Hepatocyte (in vitro differentiated cells): ENCODE measurements around the gene CFAP92. TPM values are rescaled to one million over a fixed set of nuclear protein-coding genes. Genes with fewer than 3 reads are reported as not detected.

Source experiments
- DNase-seq: peaks from one replicate; pipeline ENCODE4 v3.0.0-alpha.2; 2016; ENCODE audit warnings: low spot score
- H2AFZ ChIP-seq: fragments of 200-600 bp; sonication (generic); 2 replicates; pipeline ENCODE4 v1.6.0; 2016; ENCODE audit warnings: antibody characterized with exemption, mild to moderate bottlenecking
- H3K27ac ChIP-seq: fragments of 200-600 bp; sonication (generic); 2 replicates; pipeline ENCODE4 v1.5.1; 2016; ENCODE audit warnings: mild to moderate bottlenecking
- H3K27me3 ChIP-seq: fragments of 200-600 bp; sonication (generic); 2 replicates; pipeline ENCODE4 v1.6.1; 2016
- H3K36me3 ChIP-seq: fragments of 200-600 bp; sonication (generic); replicated peaks from 2 replicates; pipeline ENCODE4 v1.5.1; 2016; ENCODE audit warnings: low read depth; ENCODE audit not compliant: insufficient read depth
- H3K4me1 ChIP-seq: fragments of 200-600 bp; sonication (generic); 2 replicates; pipeline ENCODE4 v1.5.1; 2016; ENCODE audit warnings: mild to moderate bottlenecking, moderate library complexity; ENCODE audit not compliant: insufficient read depth
- H3K4me2 ChIP-seq: fragments of 200-600 bp; sonication (generic); 2 replicates; pipeline ENCODE4 v1.6.0; 2016
- H3K4me3 ChIP-seq: fragments of 200-600 bp; sonication (generic); 2 replicates; pipeline ENCODE4 v1.5.1; 2016; ENCODE audit warnings: mild to moderate bottlenecking
- H3K79me2 ChIP-seq: fragments of 200-600 bp; sonication (generic); 2 replicates; pipeline ENCODE4 v1.6.0; 2017; ENCODE audit warnings: mild to moderate bottlenecking
- H3K9me2 ChIP-seq: fragments of 200-600 bp; sonication (generic); replicated peaks from 2 replicates; pipeline ENCODE4 v1.6.0; 2017; ENCODE audit warnings: mild to moderate bottlenecking; ENCODE audit not compliant: insufficient read depth
- H3K9me3 ChIP-seq: fragments of 200-600 bp; sonication (generic); 2 replicates; pipeline ENCODE4 v1.5.1; 2016; ENCODE audit warnings: low read depth, mild to moderate bottlenecking
- H4K20me1 ChIP-seq: fragments of 200-600 bp; sonication (generic); 2 replicates; pipeline ENCODE4 v1.6.0; 2016; ENCODE audit warnings: mild to moderate bottlenecking; ENCODE audit not compliant: insufficient read depth, poor library complexity, severe bottlenecking
- EZH2 ChIP-seq: fragments of 200-600 bp; sonication (generic); IDR thresholded peaks from 2 replicates; pipeline ENCODE4 v1.6.1; 2016; ENCODE audit warnings: antibody characterized with exemption, mild to moderate bottlenecking, borderline replicate concordance
- EZH2phosphoT487 ChIP-seq: fragments of 200-600 bp; sonication (generic); IDR thresholded peaks from one replicate; pipeline ENCODE4 v1.6.1; 2018; ENCODE audit warnings: antibody characterized with exemption, mild to moderate bottlenecking, low read depth, moderate library complexity; ENCODE audit not compliant: unreplicated experiment, severe bottlenecking
- WGBS: methylation state at CpG from one replicate; pipeline ENCODE4 v1.1.6; 2016; ENCODE audit warnings: low lambda C conversion rate; ENCODE audit errors: missing lambda C conversion rate; 5-methylcytosine and 5-hydroxymethylcytosine counted together
- polyA plus RNA-seq: library from polyadenylated mRNA; unstranded; fragments of >200 nt; fragmentation: Nextera tagmentation; extraction: Ambion mirVana; gene quantifications from 2 replicates; pipeline ENCODE4 v1.2.1, GENCODE V29; 2016
- total RNA-seq: library from RNA; depleted of rRNA; stranded (reverse); fragments of >200 nt; gene quantifications from 2 replicates; pipeline ENCODE4 v1.2.3, GENCODE V29; 2014
- TF ChIP-seq, protein P1 (sequence below): fragments of 200-600 bp; sonication (generic); IDR thresholded peaks from 2 replicates; pipeline ENCODE4 v1.5.1; 2016; ENCODE audit warnings: antibody characterized with exemption, mild to moderate bottlenecking; ENCODE audit not compliant: poor library complexity

CFAP92 gene
- total and polyA plus RNA-seq, 2 experiments from 2014 or later = 0.17 to 0.35 TPM

DNA sequence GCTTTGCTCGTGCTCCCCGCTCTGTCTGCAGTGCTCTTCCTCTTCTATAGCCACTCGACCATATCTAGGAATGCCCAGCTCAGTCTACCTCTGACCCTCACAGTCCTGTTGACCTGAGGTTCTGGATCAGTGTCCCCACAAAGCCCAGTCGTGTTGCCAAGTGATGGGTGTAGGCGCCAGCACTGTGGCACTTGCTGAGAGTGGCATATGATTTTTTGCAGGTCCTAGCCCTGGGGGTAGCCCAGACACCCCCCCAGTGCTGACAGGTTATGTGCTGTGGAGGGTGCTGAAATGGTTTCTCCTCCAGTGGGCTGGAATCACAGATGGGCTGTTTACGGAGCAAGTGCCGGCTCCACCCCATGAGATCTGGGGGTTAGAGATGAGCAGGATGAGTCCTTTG is 82.0 kb downstream of the CFAP92 start:
- Histone ChIP-seq H3K27ac (no peak overlapping the region), H2AFZ (no peak overlapping the region), H3K79me2 (no peaks in the 10 kb centered on the region), H3K27me3 (no peaks in the 10 kb centered on the region), H3K9me2 (no peaks in the 10 kb centered on the region), H4K20me1 (no peaks in the 10 kb centered on the region), H3K36me3 (no peaks in the 10 kb centered on the region), H3K4me2 (no peak overlapping the region), H3K9me3 (no peaks in the 10 kb centered on the region), H3K4me3 (no peak overlapping the region), H3K4me1 (no peaks in the 10 kb centered on the region)
- WGBS = 98% methylated on average over 7 of the region's 7 CpGs
- no peak for TF ChIP-seq EZH2
- TF ChIP-seq, protein P1, sequence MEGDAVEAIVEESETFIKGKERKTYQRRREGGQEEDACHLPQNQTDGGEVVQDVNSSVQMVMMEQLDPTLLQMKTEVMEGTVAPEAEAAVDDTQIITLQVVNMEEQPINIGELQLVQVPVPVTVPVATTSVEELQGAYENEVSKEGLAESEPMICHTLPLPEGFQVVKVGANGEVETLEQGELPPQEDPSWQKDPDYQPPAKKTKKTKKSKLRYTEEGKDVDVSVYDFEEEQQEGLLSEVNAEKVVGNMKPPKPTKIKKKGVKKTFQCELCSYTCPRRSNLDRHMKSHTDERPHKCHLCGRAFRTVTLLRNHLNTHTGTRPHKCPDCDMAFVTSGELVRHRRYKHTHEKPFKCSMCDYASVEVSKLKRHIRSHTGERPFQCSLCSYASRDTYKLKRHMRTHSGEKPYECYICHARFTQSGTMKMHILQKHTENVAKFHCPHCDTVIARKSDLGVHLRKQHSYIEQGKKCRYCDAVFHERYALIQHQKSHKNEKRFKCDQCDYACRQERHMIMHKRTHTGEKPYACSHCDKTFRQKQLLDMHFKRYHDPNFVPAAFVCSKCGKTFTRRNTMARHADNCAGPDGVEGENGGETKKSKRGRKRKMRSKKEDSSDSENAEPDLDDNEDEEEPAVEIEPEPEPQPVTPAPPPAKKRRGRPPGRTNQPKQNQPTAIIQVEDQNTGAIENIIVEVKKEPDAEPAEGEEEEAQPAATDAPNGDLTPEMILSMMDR = no peak
- no peak for TF ChIP-seq EZH2phosphoT487
- no peak for DNase-seq

DNA sequence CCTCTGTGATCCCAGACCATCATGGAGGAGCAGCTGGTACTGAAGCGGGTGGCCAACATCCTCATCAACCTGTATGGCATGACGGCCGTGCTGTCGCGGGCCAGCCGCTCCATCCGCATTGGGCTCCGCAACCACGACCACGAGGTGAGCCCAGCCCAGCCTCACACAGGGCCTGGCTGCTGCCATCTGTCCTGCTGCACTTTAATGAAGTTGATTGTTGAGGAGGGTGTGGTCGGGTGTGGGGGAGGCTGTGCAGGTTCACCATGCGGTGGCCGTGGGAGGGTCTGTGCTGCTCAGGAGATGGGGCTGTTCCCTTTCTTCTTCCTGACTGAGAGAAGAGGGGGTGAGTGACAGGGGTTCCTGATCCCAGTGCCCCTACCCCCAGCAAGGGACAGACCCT is 83.9 kb downstream of the CFAP92 start:
- Histone ChIP-seq H2AFZ (no peak overlapping the region), H3K9me3 (no peaks in the 10 kb centered on the region), H3K4me1 (no peaks in the 10 kb centered on the region), H3K79me2 (no peaks in the 10 kb centered on the region), H3K27ac (no peak overlapping the region), H3K27me3 (no peaks in the 10 kb centered on the region), H3K36me3 (no peaks in the 10 kb centered on the region), H3K4me2 (no peak overlapping the region), H3K9me2 (no peaks in the 10 kb centered on the region), H3K4me3 (no peak overlapping the region), H4K20me1 (no peaks in the 10 kb centered on the region)
- 94% methylated on average over 13 of the region's 13 CpGs for WGBS
- no peak for DNase-seq
- TF ChIP-seq EZH2 (no peak), EZH2phosphoT487 (no peak)
- TF ChIP-seq, protein P1 = no peak

DNA sequence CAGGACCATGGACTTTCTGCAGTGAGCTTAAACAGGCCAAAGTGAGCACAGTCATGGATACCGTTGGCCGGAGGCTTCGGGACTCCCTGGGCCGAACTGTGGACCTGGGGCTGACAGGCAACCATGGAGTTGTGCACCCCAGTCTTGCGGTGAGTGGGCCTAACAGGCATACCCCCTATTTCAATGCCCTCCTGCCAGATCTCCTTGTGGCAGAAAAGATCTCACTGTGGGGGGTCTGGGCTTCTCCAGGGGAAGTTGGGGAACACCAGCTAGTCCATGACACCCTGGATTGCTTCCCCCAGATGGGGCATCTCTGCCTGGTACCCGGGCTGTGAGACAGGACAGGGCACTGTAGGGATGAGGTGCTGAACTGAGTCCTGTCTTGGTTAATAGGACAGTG is 84.9 kb downstream of the CFAP92 start:
- Histone ChIP-seq H3K27ac (no peak overlapping the region), H3K9me3 (no peaks in the 10 kb centered on the region), H3K79me2 (no peaks in the 10 kb centered on the region), H2AFZ (no peak overlapping the region), H3K4me1 (no peaks in the 10 kb centered on the region), H3K4me3 (no peak overlapping the region), H3K27me3 (no peaks in the 10 kb centered on the region), H4K20me1 (no peaks in the 10 kb centered on the region), H3K9me2 (no peaks in the 10 kb centered on the region), H3K36me3 (no peaks in the 10 kb centered on the region), H3K4me2 (no peak overlapping the region)
- DNase-seq = no peak
- 91% methylated on average over 6 of the region's 6 CpGs for WGBS
- TF ChIP-seq, protein P1 = no peak
- TF ChIP-seq EZH2phosphoT487 (no peak), EZH2 (no peak)
